Keratinocyte (primary cell): ENCODE data around the gene TWIST2. TPM values are rescaled to one million over a fixed set of nuclear protein-coding genes. Genes with fewer than 3 reads are reported as not detected.

Experiments used
- DNase-seq: peaks from one replicate; pipeline ENCODE4 v3.0.0-alpha.2; 2011; ENCODE audit warnings: low read depth, missing footprints, low spot score
- FAIRE-seq: peaks from 2 replicates; lab custom pipeline; 2011; peaks lifted over from hg19 to GRCh38; lab: Jason Lieb, UNC
- H2AFZ ChIP-seq: 2 replicates; pipeline ENCODE4 v1.6.0; 2012; ENCODE audit warnings: low read length, control low read depth, inconsistent platforms; ENCODE audit not compliant: control insufficient read depth
- H3K27ac ChIP-seq: 2 replicates; pipeline ENCODE4 v1.5.1; 2011; ENCODE audit warnings: low read length; ENCODE audit not compliant: control insufficient read depth, insufficient read depth
- H3K27me3 ChIP-seq: 3 replicates; pipeline ENCODE4 v1.6.0; 2011; ENCODE audit warnings: low read length; ENCODE audit not compliant: control insufficient read depth, insufficient read depth; ENCODE audit errors: extremely low read depth
- H3K36me3 ChIP-seq, 2 experiments: 2 replicates in 1 of 2; 3 replicates in 1 of 2; pipeline ENCODE4 v1.5.1; 2011; ENCODE audit warnings: low read length in 2 of 2, mild to moderate bottlenecking in 1 of 2; ENCODE audit not compliant: control insufficient read depth in 2 of 2, insufficient read depth in 2 of 2; ENCODE audit errors: extremely low read depth in 1 of 2
- H3K4me1 ChIP-seq: 3 replicates; pipeline ENCODE4 v1.5.1; 2011; ENCODE audit warnings: low read length; ENCODE audit not compliant: control insufficient read depth, insufficient read depth; ENCODE audit errors: extremely low read depth
- H3K4me2 ChIP-seq: 3 replicates; pipeline ENCODE4 v1.6.0; 2011; ENCODE audit warnings: low read depth, low read length; ENCODE audit not compliant: control insufficient read depth, insufficient read depth; ENCODE audit errors: extremely low read depth
- H3K4me3 ChIP-seq, 3 experiments: fragments of 200-600 bp in 1 of 3; sonication (generic) in 1 of 3; 2 replicates in 2 of 3; 3 replicates in 1 of 3; pipeline ENCODE4 v1.5.1; 2011 to 2016; ENCODE audit warnings: low read length in 3 of 3, mild to moderate bottlenecking in 3 of 3, control low read depth in 2 of 3, inconsistent platforms in 1 of 3, low read depth in 1 of 3, mixed read lengths in 1 of 3, mixed run types in 1 of 3, moderate library complexity in 1 of 3; ENCODE audit not compliant: control insufficient read depth in 2 of 3, insufficient read depth in 2 of 3; ENCODE audit errors: extremely low read depth in 1 of 3
- H3K79me2 ChIP-seq: 2 replicates; pipeline ENCODE4 v1.6.0; 2012; ENCODE audit warnings: low read length; ENCODE audit not compliant: control insufficient read depth, insufficient read depth
- H3K9ac ChIP-seq: 3 replicates; pipeline ENCODE4 v1.6.0; 2011; ENCODE audit warnings: low read length; ENCODE audit not compliant: control insufficient read depth, insufficient read depth; ENCODE audit errors: extremely low read depth
- H3K9me1 ChIP-seq: 3 replicates; pipeline ENCODE4 v1.6.0; 2011; ENCODE audit warnings: low read length; ENCODE audit not compliant: control insufficient read depth, insufficient read depth; ENCODE audit errors: extremely low read depth
- H3K9me3 ChIP-seq: 2 replicates; pipeline ENCODE4 v1.5.1; 2012; ENCODE audit warnings: low read depth, low read length; ENCODE audit not compliant: control insufficient read depth
- H4K20me1 ChIP-seq: 3 replicates; pipeline ENCODE4 v1.6.0; 2011; ENCODE audit warnings: low read length; ENCODE audit not compliant: control insufficient read depth, insufficient read depth; ENCODE audit errors: extremely low read depth
- CTCF ChIP-seq, 3 experiments: IDR thresholded peaks in 1 of 3; conservative IDR thresholded peaks in 1 of 3; optimal IDR thresholded peaks in 1 of 3; 2 replicates in 2 of 3; 3 replicates in 1 of 3; pipeline versions ENCODE3 to v1.5.1; 2011; ENCODE audit warnings: low read length in 3 of 3, mild to moderate bottlenecking in 3 of 3, moderate library complexity in 2 of 3, control low read depth in 1 of 3, inconsistent platforms in 1 of 3; ENCODE audit not compliant: insufficient read depth in 2 of 3; ENCODE audit errors: extremely low read depth in 1 of 3
- EZH2 ChIP-seq: IDR thresholded peaks from one replicate; pipeline ENCODE4 v1.6.1; 2012; ENCODE audit warnings: inconsistent platforms, mild to moderate bottlenecking, low read length, moderate library complexity
- dilution Hi-C: fragments of 300-500 bp; cut with MboI; formaldehyde crosslinking; loops from one replicate; pipeline ENCODE4 v1.7.0; 2020; ENCODE audit warnings: low sequenced_read_pairs; ENCODE audit not compliant: extremely low pct_ligation_motif_present
- polyA plus RNA-seq, 5 experiments: library from polyadenylated mRNA; depleted of rRNA in 3 of 5; stranded (reverse) in 3 of 5; stranded (forward) in 1 of 5; unstranded in 1 of 5; fragments of >200 nt; gene quantifications; 1 replicate in 1 of 5; 2 replicates in 3 of 5; 3 replicates in 1 of 5; pipeline versions ENCODE4 v1.2.1 to v1.2.3, GENCODE V29; 2011 to 2012; ENCODE audit warnings: missing spikeins in 2 of 5, low read depth in 1 of 5, low replicate concordance in 1 of 5

TWIST2 gene
- polyA plus RNA-seq, 1 donor (not counting 4 experiments of a cell fraction or from before 2014, with no cell fraction given) = 5.5 TPM

DNA sequence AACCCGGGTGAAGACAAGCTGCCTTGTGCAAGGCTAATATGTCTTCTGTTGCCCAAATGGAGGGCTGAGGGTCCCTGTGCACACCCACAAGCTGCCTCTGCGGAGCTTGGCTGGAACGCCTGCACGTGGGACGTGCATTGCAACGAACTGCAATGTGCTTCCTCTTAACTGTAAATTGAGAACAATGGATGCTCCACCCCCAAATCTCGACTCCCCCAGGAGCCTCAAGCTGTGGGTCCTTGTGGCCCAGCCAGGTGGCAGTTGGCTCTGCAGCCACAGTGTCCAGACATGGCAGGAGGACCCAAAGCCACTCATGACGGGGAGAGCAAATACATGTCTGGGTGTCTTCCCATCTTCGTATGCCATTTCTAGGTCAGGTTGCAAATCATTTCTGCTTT is 90.1 kb downstream of the TWIST2 start:
- H4K20me1 ChIP-seq = no peaks in the 10 kb centered on the region
- H3K27ac ChIP-seq = no peak overlapping the region
- dilution Hi-C loops = no loop called here
- no peaks in the 10 kb centered on the region for H3K79me2 ChIP-seq
- no peak overlapping the region for H2AFZ ChIP-seq
- H3K4me1 ChIP-seq = peaks cover 14% of the 10 kb centered on the region
- no peaks in the 10 kb centered on the region for H3K36me3 ChIP-seq
- H3K4me2 ChIP-seq = no peak overlapping the region
- TF ChIP-seq CTCF (optimal IDR thresholded peaks at IDR 0.05 in 1 of 3, IDR thresholded peaks at IDR 0.05 in 1 of 3, conservative IDR thresholded peaks at IDR 0.05 in 1 of 3; ENCODE audit: extremely low read depth in 1 of 3, insufficient read depth in 2 of 3, low read length in 3 of 3) (no peak), EZH2 (no peak)
- no peak overlapping the region for H3K4me3 ChIP-seq
- H3K9me3 ChIP-seq = no peaks in the 10 kb centered on the region
- H3K27me3 ChIP-seq = no peaks in the 10 kb centered on the region
- no peak overlapping the region for H3K9ac ChIP-seq
- no peaks in the 10 kb centered on the region for H3K9me1 ChIP-seq
- no peak for DNase-seq
- no peak for FAIRE-seq

DNA sequence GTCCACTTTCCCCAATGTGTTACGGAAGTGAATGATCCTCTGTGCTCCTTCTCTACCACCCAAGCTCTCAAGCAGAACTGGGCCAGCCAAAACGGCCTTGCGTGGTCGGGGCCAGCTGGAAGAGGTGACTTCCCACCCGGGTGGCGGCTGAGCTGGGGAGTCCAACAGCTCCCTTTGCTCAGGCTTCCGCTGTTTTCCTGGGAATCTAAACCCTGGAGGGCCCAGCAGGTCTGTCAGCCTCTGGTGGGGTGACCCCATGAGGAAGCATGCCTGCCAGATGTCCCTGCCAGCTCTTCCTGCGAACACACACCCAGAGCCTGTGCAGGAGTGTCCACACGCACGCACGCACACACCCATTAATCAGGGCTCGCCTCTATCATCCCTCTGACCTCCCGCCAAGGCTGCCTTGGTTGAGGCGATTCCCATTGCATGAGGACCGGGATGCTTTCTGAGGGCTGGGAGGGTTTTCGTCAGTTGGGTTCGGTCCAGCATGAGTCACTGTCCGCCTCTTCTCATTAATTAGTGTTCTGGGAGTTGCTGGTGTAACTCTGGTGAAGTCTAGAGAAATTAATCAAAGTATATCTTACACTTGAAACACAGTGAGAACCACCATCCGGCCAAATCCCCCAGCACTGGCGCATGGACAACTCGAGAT is 90.6 kb downstream of the TWIST2 start:
- Histone ChIP-seq H4K20me1 (no peaks in the 10 kb centered on the region), H3K9me3 (no peaks in the 10 kb centered on the region), H3K4me1 (peaks cover 14% of the 10 kb centered on the region), H3K4me3 (no peak overlapping the region), H3K9me1 (no peaks in the 10 kb centered on the region), H3K9ac (no peak overlapping the region), H3K27ac (no peak overlapping the region), H3K27me3 (no peaks in the 10 kb centered on the region), H3K36me3 (no peaks in the 10 kb centered on the region), H3K79me2 (no peaks in the 10 kb centered on the region), H2AFZ (no peak overlapping the region), H3K4me2 (no peak overlapping the region)
- dilution Hi-C loops = no loop called here
- FAIRE-seq (no peak), DNase-seq (no peak)
- TF ChIP-seq EZH2 = no peak

- H3K36me3 ChIP-seq = no peaks in the 10 kb centered on the region
- no peak overlapping the region for H3K4me2 ChIP-seq
- H4K20me1 ChIP-seq = no peaks in the 10 kb centered on the region
- H3K4me1 ChIP-seq = peaks cover 14% of the 10 kb centered on the region
- no peak for FAIRE-seq
- no peak overlapping the region for H3K4me3 ChIP-seq
- no peak overlapping the region for H3K9ac ChIP-seq
- H3K9me3 ChIP-seq = no peaks in the 10 kb centered on the region
- H3K79me2 ChIP-seq = no peaks in the 10 kb centered on the region
- no peak for TF ChIP-seq CTCF (optimal IDR thresholded peaks at IDR 0.05 in 1 of 3, IDR thresholded peaks at IDR 0.05 in 1 of 3, conservative IDR thresholded peaks at IDR 0.05 in 1 of 3; ENCODE audit: extremely low read depth in 1 of 3, insufficient read depth in 2 of 3, low read length in 3 of 3)
- no peak for TF ChIP-seq EZH2
- no peak overlapping the region for H3K27ac ChIP-seq
- no peaks in the 10 kb centered on the region for H3K9me1 ChIP-seq
- no peaks in the 10 kb centered on the region for H3K27me3 ChIP-seq
- no peak for DNase-seq
- dilution Hi-C loops = no loop called here
- no peak overlapping the region for H2AFZ ChIP-seq
Measured at GRCh38 chr2:238939074-238939473, 91.2 kb downstream of the TWIST2 start.
